ENCODE results near the gene SORCS2.

DNA sequence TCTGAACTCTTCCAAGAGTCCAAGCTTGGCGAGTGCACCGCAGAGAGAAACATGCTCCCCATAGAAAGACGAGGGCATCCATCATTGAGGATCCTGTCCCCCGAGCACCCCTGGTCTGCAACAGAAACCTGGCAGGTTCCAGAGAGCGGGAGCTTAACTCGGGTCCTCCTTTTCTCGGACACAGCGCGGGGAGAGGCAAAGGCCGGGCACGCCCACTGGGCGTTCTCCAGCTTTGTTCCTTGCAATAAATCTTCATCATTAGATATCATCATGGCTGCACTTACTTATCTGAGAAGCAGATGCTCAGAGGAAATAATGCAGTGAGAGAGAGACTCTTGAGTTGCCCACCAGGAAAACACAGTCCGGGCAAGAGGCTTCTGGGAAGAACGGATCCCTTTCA, 332.5 kb downstream of the SORCS2 start:
- TF ChIP-seq, protein P1, sequence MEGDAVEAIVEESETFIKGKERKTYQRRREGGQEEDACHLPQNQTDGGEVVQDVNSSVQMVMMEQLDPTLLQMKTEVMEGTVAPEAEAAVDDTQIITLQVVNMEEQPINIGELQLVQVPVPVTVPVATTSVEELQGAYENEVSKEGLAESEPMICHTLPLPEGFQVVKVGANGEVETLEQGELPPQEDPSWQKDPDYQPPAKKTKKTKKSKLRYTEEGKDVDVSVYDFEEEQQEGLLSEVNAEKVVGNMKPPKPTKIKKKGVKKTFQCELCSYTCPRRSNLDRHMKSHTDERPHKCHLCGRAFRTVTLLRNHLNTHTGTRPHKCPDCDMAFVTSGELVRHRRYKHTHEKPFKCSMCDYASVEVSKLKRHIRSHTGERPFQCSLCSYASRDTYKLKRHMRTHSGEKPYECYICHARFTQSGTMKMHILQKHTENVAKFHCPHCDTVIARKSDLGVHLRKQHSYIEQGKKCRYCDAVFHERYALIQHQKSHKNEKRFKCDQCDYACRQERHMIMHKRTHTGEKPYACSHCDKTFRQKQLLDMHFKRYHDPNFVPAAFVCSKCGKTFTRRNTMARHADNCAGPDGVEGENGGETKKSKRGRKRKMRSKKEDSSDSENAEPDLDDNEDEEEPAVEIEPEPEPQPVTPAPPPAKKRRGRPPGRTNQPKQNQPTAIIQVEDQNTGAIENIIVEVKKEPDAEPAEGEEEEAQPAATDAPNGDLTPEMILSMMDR (IDR thresholded peaks at IDR 0.05; ENCODE audit: low read depth, low read length, poor library complexity, severe bottlenecking), result no peak
- TF ChIP-seq EZH2phosphoT487 (IDR thresholded peaks at IDR 0.05; ENCODE audit: borderline replicate concordance, low read length), result no peak

Measured in DOHH2 (cell line).